Astrocyte (in vitro differentiated cells and primary cell): Measurements from ENCODE around the gene NRDC.

Experiments used
- EZH2 ChIP-seq: IDR thresholded peaks from 2 replicates; pipeline ENCODE4 v1.6.1; 2012; ENCODE audit warnings: mild to moderate bottlenecking, low read length, inconsistent platforms; ENCODE audit not compliant: insufficient read depth
- TF ChIP-seq, protein P1 (sequence below): IDR thresholded peaks from 2 replicates; pipeline ENCODE4 v1.5.1; 2011; ENCODE audit warnings: low read depth, mild to moderate bottlenecking, inconsistent platforms, low read length, moderate library complexity; ENCODE audit not compliant: insufficient read depth

DNA sequence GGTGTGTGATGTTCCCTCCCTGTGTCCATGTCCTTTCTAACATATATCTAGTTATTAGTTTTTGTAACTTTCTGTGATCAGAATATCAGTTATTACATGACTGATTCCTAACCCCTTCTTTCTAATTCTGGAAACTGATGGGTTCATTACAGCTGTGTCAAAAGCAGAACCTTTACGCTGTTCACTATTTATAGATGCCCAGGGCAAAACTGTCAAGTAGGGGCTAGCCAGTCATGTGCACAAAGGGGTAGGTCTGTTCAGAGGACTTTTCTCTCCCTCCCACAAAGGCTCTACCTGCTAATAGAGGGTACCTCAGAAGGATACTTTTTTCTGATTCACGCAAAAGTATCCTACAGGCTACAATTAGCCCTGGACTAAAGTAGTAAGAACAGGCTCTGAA is 79.2 kb downstream of the NRDC start:
- TF ChIP-seq, protein P1, sequence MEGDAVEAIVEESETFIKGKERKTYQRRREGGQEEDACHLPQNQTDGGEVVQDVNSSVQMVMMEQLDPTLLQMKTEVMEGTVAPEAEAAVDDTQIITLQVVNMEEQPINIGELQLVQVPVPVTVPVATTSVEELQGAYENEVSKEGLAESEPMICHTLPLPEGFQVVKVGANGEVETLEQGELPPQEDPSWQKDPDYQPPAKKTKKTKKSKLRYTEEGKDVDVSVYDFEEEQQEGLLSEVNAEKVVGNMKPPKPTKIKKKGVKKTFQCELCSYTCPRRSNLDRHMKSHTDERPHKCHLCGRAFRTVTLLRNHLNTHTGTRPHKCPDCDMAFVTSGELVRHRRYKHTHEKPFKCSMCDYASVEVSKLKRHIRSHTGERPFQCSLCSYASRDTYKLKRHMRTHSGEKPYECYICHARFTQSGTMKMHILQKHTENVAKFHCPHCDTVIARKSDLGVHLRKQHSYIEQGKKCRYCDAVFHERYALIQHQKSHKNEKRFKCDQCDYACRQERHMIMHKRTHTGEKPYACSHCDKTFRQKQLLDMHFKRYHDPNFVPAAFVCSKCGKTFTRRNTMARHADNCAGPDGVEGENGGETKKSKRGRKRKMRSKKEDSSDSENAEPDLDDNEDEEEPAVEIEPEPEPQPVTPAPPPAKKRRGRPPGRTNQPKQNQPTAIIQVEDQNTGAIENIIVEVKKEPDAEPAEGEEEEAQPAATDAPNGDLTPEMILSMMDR = no peak
- TF ChIP-seq EZH2 = no peak
